GM19372 (cell line): ENCODE measurements around the gene SLC1A7.
"Not testable (repeated sequence)": the region's sequence is repeated elsewhere in the genome, so short reads cannot be mapped to it uniquely, and the experiment has no call there.

ENCODE experiments used
- ATAC-seq: cut with Tn5 transposase; IDR thresholded peaks from one replicate; pipeline ENCODE4 v1.9.1; 2021; ENCODE audit warnings: mild to moderate bottlenecking, low read depth, moderate library complexity; ENCODE audit not compliant: unreplicated experiment

SLC1A7 gene

DNA sequence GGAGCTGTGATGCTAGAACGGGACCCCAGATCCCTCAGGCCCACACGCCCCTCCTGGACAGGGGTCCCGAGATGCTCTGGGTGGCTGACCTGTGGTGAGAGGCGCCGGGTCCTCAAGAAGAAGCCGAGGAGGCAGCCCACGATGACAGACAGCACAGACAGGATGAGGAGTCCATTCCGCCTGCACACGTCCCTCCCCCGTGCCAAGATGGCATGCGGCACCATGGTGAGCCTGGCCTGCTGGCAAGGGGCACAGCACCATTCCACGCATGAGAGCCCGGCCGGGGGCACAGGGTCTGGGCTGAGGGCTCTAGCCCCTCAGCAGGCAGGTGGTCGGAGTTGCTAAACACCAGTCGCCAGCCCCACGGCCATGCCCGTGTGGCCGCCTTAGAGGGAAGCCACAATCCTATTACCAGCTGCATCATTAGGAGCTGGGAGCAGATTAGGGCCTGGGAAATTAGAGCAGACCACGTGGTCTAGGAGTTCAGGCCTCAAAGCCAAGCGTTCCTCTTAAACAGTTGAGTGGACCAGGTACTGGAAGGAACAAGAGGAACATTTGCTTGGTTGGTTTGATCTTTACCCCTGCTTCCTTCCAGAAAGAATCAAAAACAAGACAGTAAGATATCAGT, at the start of gene SLC1A7:
Gene SLC1A7, minus strand, starts transcription at position 413 of the 628 bp plus-strand sequence. Its CDS starts 189 bp downstream, at position 224.
- ATAC-seq = no peak

- no peak for ATAC-seq
These were observed 47.8 kb upstream of the SLC1A7 start for GRCh38 chr1:53190210-53190611.

- ATAC-seq = no peak
These were observed 46.6 kb upstream of the SLC1A7 start for GRCh38 chr1:53189061-53189460.

GRCh38 chr1:53188099-53188498, 45.7 kb upstream of the SLC1A7 start:
- no peak for ATAC-seq

DNA sequence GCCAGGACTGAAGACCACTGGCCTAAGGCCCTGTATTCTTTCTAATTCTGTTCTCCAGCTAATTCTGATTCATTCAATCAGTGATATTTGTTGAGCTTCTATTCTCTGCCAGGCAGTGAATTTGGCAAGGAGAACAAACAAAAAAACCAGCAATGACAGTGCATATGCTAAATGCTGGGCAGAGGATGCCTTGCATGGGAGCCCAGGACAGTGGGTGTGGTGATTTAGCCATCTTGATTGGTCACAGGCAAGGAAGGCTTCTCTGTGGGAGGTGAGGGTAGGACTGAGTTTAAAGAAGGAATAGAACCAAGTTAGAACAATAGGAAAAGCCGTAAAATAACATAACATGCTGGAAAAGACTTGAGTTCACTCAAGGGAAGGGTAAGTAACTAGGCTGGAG, 45.0 kb upstream of the SLC1A7 start:
- no peak for ATAC-seq

- ATAC-seq = no peak
These were observed 44.1 kb upstream of the SLC1A7 start for GRCh38 chr1:53186533-53186932.

GRCh38 chr1:53185955-53186297, 43.5 kb upstream of the SLC1A7 start:
- ATAC-seq = not testable (repeated sequence)

DNA sequence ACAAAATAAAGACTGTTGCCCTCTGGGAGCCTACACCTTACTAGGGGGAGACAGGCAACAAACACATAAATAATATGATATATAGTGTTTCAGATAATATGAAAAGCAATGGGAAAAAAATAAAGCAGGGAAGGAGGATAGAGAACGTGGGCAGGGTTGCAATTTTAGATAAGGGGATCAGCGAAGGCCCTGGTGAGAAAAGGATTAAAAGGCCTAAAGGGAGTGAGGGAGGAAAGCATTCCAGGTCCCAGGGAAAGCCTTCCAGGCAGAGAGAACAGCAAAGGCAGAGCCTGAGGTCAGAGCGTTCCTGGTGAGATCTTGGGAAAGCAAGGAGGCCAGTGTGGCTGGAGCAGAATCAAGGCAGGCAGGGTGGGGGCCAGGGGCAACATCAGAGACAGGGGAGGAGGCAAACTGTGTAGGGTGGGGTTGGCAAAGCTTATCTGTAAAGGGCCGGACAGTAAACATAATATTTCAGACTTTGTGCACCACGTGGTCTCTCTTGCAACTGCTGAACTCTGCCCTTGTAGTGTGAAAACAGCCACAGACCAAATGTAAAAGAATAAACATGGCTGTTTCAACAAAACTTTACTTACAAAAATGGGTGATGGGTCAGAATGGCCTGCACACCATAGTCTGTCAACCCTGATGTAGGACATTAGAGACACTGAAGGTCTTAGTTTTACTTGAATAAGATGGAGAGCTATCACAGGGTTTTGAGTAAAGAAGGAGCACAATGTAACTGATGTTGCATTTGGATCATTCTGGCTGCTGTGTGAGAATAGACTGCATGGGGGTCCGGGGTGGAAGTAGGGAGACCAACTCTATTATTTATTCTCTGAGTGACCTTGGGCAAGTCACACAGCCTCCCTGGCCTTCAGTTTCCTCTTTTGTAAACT, 40.9 kb upstream of the SLC1A7 start:
- ATAC-seq = no peak

- no peak for ATAC-seq
These were observed 40.3 kb upstream of the SLC1A7 start for GRCh38 chr1:53182716-53183094.

DNA sequence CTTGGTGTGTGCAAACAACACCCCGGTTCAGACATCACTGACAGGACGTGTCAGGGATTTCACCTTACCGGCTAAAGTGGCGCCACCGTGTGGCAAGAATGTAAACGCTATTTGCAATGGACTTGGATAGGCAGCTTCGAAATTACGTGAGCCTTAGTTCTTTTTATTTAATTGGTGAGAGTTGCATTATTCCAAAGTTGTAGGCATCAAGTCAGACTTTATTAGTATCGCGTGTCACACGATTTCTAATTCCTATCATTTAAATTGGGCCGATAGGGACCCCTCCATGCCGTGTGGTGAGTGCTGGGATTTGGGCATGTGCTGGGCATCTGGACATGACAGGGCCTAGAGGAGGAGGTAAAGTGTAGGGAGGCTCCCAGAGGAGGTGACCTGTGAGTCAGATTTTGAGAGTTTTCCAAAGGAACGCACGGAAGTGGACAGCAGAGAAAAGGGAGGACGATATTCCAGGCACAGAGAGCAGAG, 39.7 kb upstream of the SLC1A7 start:
- no peak for ATAC-seq

DNA sequence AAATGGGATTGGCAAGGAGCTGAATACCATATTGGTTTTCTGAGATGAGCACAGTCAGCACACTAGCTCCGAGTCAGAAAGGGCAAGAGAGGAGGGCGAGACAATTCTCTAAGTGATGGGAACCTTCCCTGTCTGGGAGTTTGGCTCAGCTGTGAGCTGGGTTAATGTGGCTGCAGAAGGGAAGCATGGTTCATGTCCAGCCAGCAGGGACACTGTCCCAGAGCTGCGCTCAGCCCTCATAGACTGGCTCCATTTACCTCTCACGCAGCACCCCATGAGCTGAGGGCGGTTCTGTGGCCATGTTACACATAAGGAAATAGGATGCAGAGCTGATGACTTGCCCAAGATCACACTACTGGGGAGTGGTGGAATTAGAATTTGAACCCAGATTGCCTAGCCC, 38.5 kb upstream of the SLC1A7 start:
- ATAC-seq = no peak

DNA sequence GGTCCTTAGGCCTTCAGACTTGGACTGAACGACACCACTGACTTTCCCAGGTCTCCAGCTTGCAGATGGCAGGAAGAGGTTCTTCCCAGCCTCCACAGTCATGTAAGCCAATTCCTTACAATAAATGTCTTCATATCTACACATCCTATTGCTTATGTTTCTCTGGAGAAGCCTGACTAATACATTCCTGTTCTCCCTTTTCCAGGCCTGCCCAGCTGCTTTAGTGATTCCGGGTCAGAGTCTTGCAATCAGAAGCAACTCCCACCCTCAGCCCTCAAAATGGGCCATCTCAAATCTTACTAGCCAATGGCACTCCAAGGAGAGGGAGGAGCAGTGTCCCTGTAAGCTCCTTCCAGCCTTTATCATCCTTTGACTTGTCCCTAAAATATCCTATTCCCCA, 37.8 kb upstream of the SLC1A7 start:
- no peak for ATAC-seq

GRCh38 chr1:53176452-53177208, 34.2 kb upstream of the SLC1A7 start:
- ATAC-seq = no peak

- ATAC-seq = no peak
These were observed 32.8 kb upstream of the SLC1A7 start for GRCh38 chr1:53174971-53175913.

DNA sequence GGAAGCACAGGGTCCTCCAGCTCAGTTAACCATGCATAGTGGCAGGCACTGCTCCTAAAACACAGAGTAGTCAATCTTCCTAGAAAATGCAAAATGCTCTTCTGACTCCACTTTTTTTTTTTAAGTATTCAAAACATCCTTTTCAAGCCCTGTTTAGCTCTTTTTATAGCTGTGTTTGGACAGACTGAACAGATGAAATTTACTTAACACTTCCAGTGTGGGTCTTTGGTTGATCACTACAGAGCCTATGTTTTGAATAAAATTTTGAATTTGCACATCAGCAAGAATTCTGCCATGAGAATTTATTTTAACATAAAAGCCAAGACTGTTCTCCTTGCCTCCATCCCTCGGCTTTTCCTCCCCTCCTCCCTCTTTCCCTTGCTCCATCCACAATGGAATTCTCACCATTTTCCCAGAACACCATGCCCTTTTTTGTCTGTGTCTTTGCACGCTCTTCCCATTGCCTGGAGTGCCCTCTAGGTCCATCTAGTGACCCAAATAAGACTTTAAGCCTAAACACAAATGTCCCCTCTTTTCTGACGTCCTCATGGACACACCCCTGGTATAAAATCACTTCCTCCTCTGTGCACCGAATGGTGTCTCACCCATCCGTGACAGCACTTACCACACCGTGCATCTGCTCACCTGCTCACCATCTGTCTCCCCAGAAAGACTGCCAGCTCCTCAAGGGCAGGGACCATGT, 30.1 kb upstream of the SLC1A7 start:
- no peak for ATAC-seq

GRCh38 chr1:53166912-53167311, 24.5 kb upstream of the SLC1A7 start:
- no peak for ATAC-seq

- ATAC-seq = no peak
These were observed 23.9 kb upstream of the SLC1A7 start for GRCh38 chr1:53166366-53166765.

GRCh38 chr1:53165408-53165961, 23.0 kb upstream of the SLC1A7 start:
- ATAC-seq = no peak

DNA sequence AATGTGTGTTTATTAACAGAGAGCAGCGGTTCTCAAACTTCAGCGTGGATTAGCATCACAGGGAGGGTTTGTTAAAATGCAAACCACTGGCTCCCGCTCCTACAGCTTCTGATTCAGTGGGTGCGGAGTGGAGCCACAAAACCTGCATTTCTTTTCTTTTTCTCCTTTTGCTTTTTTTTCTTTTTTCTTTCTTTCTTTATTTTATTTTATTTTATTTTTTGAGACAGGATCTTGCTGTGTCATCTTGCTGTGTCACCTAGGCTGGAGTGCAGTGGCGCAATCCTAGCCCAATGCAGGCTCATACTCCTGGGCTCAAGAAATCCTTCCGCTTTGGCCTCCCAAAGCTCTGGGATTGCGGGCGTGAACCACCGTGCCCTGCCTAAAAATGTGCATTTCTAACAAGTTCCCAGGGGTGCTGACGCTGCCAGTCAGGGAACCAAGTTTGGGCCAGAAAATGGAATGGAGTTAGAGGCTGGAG, 20.9 kb upstream of the SLC1A7 start:
- no peak for ATAC-seq
